Measurements from ENCODE around the gene C1QTNF12.

C1QTNF12 gene

DNA sequence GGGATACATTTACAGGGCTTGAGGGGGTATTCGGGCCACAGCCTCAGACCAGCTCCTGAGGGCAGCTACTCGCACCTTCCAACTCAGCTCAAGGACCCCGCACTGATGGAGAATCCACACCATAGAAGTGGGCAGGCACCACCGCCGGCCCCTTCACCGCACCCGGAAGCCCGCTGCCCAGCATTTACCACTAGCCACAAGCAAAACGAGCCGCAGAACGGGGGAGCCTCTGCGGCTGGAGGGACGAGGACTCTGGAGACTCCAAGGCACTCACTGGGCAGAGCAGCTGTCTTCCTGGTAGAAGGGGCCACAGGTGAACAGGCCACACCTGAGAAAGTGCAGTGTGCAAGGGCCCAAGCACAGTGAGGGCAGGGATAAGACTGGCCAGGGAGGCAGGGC is 21.8 kb upstream of the C1QTNF12 start:
- no peak for DNase-seq (ENCODE audit: extremely low spot score)
- POLR2A ChIA-PET, result no interaction called here
- no peak for TF ChIP-seq L3MBTL2 (conservative IDR thresholded peaks at IDR 0.05)
- CTCF ChIA-PET, result no interaction called here

DNA sequence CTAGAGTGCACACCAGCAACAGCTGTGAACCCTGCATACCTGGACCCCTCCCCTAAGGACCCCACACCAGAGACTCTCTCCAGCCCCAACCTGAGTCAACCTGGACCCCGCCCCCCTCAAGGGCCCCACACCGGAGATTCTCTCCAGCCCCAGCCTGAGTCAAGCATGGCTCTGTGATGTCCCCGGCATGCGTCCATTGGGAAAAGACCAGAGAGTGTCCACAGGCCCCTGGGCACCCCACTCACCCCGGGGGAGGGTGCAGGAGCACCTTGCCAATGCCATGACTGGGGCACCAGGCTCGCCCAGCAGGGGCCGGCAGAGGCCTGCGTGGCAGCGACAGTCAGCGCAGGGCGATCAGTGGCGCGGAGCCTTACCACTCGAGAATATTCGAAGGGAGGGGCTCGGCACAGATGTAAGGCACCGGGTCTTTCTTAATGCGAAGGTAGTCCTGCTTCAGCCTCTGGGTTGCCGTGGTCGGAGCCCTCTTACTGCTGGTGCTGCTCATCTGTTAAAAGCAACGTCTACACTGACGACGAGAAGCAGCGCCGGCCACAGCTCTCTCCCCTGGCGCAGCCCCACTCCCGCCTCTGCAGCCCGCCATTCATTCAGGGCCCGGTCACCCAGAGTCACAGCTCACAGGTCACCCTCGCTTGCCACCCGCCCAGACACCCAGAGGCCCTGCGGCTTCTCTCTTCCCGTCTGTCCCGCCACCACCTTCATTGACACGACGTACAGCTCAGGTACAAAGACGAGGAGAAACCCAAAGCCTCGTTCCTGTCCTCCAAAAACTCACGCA is 21.2 kb upstream of the C1QTNF12 start:
- CTCF ChIA-PET, result no interaction called here
- no peak for DNase-seq (ENCODE audit: extremely low spot score)
- TF ChIP-seq, protein P1, sequence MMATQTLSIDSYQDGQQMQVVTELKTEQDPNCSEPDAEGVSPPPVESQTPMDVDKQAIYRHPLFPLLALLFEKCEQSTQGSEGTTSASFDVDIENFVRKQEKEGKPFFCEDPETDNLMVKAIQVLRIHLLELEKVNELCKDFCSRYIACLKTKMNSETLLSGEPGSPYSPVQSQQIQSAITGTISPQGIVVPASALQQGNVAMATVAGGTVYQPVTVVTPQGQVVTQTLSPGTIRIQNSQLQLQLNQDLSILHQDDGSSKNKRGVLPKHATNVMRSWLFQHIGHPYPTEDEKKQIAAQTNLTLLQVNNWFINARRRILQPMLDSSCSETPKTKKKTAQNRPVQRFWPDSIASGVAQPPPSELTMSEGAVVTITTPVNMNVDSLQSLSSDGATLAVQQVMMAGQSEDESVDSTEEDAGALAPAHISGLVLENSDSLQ (IDR thresholded peaks at IDR 0.05), result no peak
- no peak for TF ChIP-seq BHLHE40 (IDR thresholded peaks at IDR 0.05; ENCODE audit: borderline replicate concordance)
- TF ChIP-seq ARNT (IDR thresholded peaks at IDR 0.05), result no peak
- no peak for TF ChIP-seq NFRKB (IDR thresholded peaks at IDR 0.05)
- TF ChIP-seq SP1 (IDR thresholded peaks at IDR 0.05), result no peak
- TF ChIP-seq TARDBP (IDR thresholded peaks at IDR 0.05), result no peak
- no peak for TF ChIP-seq FOXK2 (IDR thresholded peaks at IDR 0.05)
- no peak for TF ChIP-seq FOXM1 (IDR thresholded peaks at IDR 0.05; ENCODE audit: borderline replicate concordance)
- no peak for TF ChIP-seq SUZ12 (IDR thresholded peaks at IDR 0.05)
- no peak for TF ChIP-seq LEF1 (IDR thresholded peaks at IDR 0.05; ENCODE audit: borderline replicate concordance)
- TF ChIP-seq L3MBTL2 (conservative IDR thresholded peaks at IDR 0.05), result no peak
- TF ChIP-seq ZNF384 (IDR thresholded peaks at IDR 0.05), result no peak
- TF ChIP-seq ELF4 (IDR thresholded peaks at IDR 0.05), result no peak
- TF ChIP-seq FOXA1 (IDR thresholded peaks at IDR 0.05), result no peak
- no peak for TF ChIP-seq HDGF (IDR thresholded peaks at IDR 0.05; ENCODE audit: borderline replicate concordance)
- POLR2A ChIA-PET, result no interaction called here

DNA sequence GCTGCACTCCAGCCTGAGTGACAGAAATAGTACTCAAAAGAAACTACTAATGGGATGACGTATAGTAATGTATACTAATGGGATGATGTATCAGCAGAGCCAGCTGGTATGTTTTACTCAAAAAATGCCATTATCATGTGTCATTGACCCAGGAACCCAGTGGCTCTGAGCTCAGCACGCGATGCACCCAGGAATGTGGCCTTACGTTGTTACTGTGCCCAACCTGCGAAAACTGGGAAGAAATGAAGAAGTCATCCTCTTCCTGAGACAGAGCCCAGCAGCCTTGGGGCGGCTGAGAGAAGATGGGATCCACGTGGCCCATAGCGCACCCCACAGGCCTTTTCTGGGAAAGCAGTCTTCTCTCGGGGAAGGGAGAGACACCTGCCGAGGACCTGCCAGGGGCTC is 18.3 kb upstream of the C1QTNF12 start:
- POLR2A ChIA-PET, result no interaction called here
- CTCF ChIA-PET, result no interaction called here
- peak; percentile 54 for DNase-seq (ENCODE audit: extremely low spot score)
- TF ChIP-seq NFRKB (IDR thresholded peaks at IDR 0.05), result no peak
- no peak for TF ChIP-seq FOXA1 (IDR thresholded peaks at IDR 0.05)
- TF ChIP-seq HDGF (IDR thresholded peaks at IDR 0.05; ENCODE audit: borderline replicate concordance), result no peak
- no peak for TF ChIP-seq BHLHE40 (IDR thresholded peaks at IDR 0.05; ENCODE audit: borderline replicate concordance)
- TF ChIP-seq ELF4 (IDR thresholded peaks at IDR 0.05), result no peak
- TF ChIP-seq ARNT (IDR thresholded peaks at IDR 0.05), result no peak
- TF ChIP-seq ZNF384 (IDR thresholded peaks at IDR 0.05), result no peak
- TF ChIP-seq SUZ12 (IDR thresholded peaks at IDR 0.05), result no peak
- TF ChIP-seq, protein P1 (IDR thresholded peaks at IDR 0.05), result no peak
- TF ChIP-seq SP1 (IDR thresholded peaks at IDR 0.05), result no peak
- TF ChIP-seq CTBP1 (IDR thresholded peaks at IDR 0.05; ENCODE audit: borderline replicate concordance), result no peak
- no peak for TF ChIP-seq FOXM1 (IDR thresholded peaks at IDR 0.05; ENCODE audit: borderline replicate concordance)
- no peak for TF ChIP-seq L3MBTL2 (conservative IDR thresholded peaks at IDR 0.05)
- no peak for TF ChIP-seq LEF1 (IDR thresholded peaks at IDR 0.05; ENCODE audit: borderline replicate concordance)
- no peak for TF ChIP-seq FOXK2 (IDR thresholded peaks at IDR 0.05)
- no peak for TF ChIP-seq TARDBP (IDR thresholded peaks at IDR 0.05)

DNA sequence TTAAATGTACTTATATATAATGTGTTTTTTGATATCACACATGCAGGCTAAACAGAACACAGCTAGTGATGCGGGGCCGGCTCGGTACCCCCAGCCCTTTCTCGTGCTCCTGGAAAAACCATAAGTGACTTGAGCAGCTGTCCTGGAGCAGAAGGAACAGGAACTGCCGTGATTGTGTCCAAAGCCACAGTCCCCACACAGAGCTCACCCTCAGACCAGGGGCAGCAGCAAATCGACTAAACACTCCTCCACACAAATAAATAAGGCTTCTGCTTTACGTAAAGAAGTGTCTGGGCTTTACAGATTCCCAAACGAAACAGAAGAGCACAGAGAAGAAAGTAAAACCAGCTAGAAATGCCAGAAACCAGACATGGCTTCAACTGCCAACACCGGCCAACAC is 17.5 kb upstream of the C1QTNF12 start:
- no peak for DNase-seq (ENCODE audit: extremely low spot score)
- TF ChIP-seq ARNT (IDR thresholded peaks at IDR 0.05) (no peak), ELF4 (IDR thresholded peaks at IDR 0.05) (no peak), FOXM1 (IDR thresholded peaks at IDR 0.05; ENCODE audit: borderline replicate concordance) (no peak), NFRKB (IDR thresholded peaks at IDR 0.05) (no peak), L3MBTL2 (conservative IDR thresholded peaks at IDR 0.05) (no peak), SP1 (IDR thresholded peaks at IDR 0.05) (no peak), SUZ12 (IDR thresholded peaks at IDR 0.05) (no peak), HDGF (IDR thresholded peaks at IDR 0.05; ENCODE audit: borderline replicate concordance) (no peak), FOXA1 (IDR thresholded peaks at IDR 0.05) (no peak)
- TF ChIP-seq, protein P1 (IDR thresholded peaks at IDR 0.05), result no peak
- POLR2A ChIA-PET, result no interaction called here
- CTCF ChIA-PET, result no interaction called here

DNA sequence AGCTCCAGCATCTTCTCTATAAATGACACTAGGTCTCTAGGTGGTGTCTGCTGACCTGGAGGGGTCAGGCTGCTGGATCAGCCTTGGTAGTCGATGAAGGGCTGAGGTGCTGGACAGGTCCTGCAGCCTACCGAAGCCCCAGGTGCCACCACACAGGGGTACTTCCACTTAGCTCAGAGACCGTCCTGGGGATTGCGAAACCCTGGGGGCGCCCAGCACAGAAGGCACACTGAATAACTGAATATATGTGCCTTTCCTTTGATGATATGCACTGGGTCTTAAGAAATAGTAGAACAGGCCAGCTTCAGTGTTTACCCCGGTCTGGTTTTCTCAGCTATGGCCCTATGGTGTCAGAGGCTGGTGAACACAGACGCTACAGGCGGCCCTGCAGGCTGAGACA is 16.2 kb upstream of the C1QTNF12 start:
- POLR2A ChIA-PET, result no interaction called here
- no peak for DNase-seq (ENCODE audit: extremely low spot score)
- CTCF ChIA-PET, result no interaction called here
- TF ChIP-seq ZNF384 (IDR thresholded peaks at IDR 0.05) (no peak), ARNT (IDR thresholded peaks at IDR 0.05) (no peak), FOXM1 (IDR thresholded peaks at IDR 0.05; ENCODE audit: borderline replicate concordance) (no peak), CTBP1 (IDR thresholded peaks at IDR 0.05; ENCODE audit: borderline replicate concordance) (no peak), HDGF (IDR thresholded peaks at IDR 0.05; ENCODE audit: borderline replicate concordance) (no peak), SP1 (IDR thresholded peaks at IDR 0.05) (no peak)

DNA sequence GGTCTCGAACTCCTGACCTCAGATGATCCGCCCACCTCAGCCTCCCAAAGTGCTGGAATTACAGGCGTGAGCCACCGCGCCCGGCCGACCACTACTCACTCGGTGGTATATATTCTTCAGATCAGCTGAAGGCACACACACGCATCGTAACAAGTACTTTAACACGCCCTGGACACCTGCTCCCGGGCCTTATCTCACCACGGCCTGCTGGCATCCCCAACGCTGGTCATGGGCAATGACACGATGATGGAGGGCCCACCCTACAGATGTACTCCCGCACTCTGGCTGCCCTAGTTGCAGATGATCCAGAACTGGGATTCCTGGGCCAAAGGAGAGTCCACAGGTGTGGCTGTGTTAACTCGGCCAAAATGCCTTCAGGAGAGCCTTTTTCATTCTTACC is 15.5 kb upstream of the C1QTNF12 start:
- TF ChIP-seq FOXK2 (IDR thresholded peaks at IDR 0.05), result no peak
- TF ChIP-seq TARDBP (IDR thresholded peaks at IDR 0.05), result no peak
- no peak for TF ChIP-seq ARNT (IDR thresholded peaks at IDR 0.05)
- no peak for TF ChIP-seq HDGF (IDR thresholded peaks at IDR 0.05; ENCODE audit: borderline replicate concordance)
- TF ChIP-seq ZNF384 (IDR thresholded peaks at IDR 0.05), result no peak
- no peak for TF ChIP-seq ELF4 (IDR thresholded peaks at IDR 0.05)
- TF ChIP-seq SP1 (IDR thresholded peaks at IDR 0.05), result no peak
- no peak for TF ChIP-seq BHLHE40 (IDR thresholded peaks at IDR 0.05; ENCODE audit: borderline replicate concordance)
- no peak for TF ChIP-seq LEF1 (IDR thresholded peaks at IDR 0.05; ENCODE audit: borderline replicate concordance)
- no peak for TF ChIP-seq FOXA1 (IDR thresholded peaks at IDR 0.05)
- no peak for TF ChIP-seq FOXM1 (IDR thresholded peaks at IDR 0.05; ENCODE audit: borderline replicate concordance)
- no peak for TF ChIP-seq CTBP1 (IDR thresholded peaks at IDR 0.05; ENCODE audit: borderline replicate concordance)
- TF ChIP-seq, protein P1 (IDR thresholded peaks at IDR 0.05), result no peak
- TF ChIP-seq NFRKB (IDR thresholded peaks at IDR 0.05), result no peak
- POLR2A ChIA-PET, result interaction anchor here (1.1 kb wide), 1 partner anchor 9 kb away, joined by 3 read pairs; no protein-coding TSS in a partner anchor
- no peak for DNase-seq (ENCODE audit: extremely low spot score)
- CTCF ChIA-PET, result no interaction called here

Measured in HEK293T (cell line).